MM.1S (cell line): ENCODE results near the gene HKDC1.

Experiments used
- CTCF ChIP-seq: fragments of 300-600 bp; sonication (generic); IDR thresholded peaks from 2 replicates; pipeline ENCODE4 v1.5.1; 2016; ENCODE audit warnings: antibody characterized with exemption, low read length, mixed read lengths
- EZH2 ChIP-seq: fragments of 300-600 bp; sonication (generic); optimal IDR thresholded peaks from 2 replicates; pipeline ENCODE3; 2017; ENCODE audit warnings: low read depth, mild to moderate bottlenecking, antibody characterized with exemption, low read length, mixed read lengths
- EZH2phosphoT487 ChIP-seq: fragments of 300-600 bp; sonication (generic); IDR thresholded peaks from 2 replicates; pipeline ENCODE4 v1.6.1; 2018; ENCODE audit warnings: antibody characterized with exemption, low read length

- TF ChIP-seq CTCF, result no peak
- no peak for TF ChIP-seq EZH2
- TF ChIP-seq EZH2phosphoT487, result no peak
Measured at GRCh38 chr10:69180525-69181204, 39.5 kb upstream of the HKDC1 start.
